GM19023 (cell line): ENCODE data around the gene DEGS2.

Experiments used
- ATAC-seq: cut with Tn5 transposase; IDR thresholded peaks from one replicate; pipeline ENCODE4 v1.9.1; 2021; ENCODE audit warnings: mild to moderate bottlenecking, moderate library complexity; ENCODE audit not compliant: unreplicated experiment

DEGS2 gene

DNA sequence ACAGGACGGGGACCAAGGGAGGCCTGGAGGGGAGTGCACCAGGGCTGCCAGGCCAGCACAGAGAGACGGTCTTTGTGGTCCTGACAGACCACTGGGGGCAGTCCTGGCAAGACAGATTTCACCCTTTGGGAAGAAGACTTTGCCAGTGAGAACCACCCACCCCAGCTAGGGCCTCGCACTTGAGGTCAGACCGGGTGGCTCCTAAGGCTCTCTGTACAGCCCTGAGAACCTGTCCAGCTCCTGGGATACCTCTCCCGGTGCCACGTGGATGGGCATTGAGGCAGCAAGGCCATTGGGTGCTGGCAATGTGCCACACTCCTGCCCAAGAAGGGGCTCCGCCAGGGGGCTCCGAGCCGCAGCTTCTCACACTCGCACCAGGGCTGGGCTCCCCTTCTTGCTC, 42.4 kb downstream of the DEGS2 start:
- ATAC-seq, result no peak

DNA sequence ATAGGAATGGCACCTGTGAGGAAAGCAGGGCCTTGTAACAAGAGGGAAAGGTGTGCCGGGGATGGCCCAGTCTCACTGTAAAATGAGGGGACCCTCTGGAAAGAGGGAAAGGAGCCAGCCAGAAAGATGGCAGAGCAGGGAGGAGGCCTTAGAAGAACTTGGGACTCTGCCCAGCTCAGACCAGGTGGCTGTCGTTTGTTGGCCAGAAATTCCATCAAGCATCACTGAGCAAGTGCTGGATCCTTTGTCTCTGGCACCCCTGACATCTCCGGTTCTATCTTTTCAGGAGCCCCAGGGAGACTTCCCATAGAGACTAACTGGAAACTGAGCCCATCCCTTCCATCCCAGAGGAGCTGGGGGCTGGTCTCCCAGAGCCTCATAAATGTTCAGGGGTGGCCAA, 43.3 kb downstream of the DEGS2 start:
- ATAC-seq, result no peak

DNA sequence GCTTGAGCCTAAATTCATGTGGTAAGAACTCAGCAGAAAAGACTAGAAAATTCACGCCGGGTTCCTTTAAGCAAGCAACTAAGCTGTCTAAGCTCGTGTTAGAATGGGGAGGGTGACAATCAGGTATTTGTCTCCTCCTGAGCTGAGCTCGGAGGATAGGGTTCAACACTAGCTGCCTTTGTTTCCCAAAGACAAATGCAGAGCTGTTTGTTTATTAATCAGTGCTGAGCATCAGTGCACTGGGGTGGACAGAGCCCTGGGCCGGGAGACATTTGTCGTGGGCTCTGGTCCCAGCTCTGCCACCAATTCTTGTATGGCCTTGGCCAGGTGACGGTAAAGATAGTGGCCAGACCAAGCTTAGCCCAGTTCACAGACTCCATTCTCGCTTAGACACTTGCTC, 43.7 kb downstream of the DEGS2 start:
- no peak for ATAC-seq

DNA sequence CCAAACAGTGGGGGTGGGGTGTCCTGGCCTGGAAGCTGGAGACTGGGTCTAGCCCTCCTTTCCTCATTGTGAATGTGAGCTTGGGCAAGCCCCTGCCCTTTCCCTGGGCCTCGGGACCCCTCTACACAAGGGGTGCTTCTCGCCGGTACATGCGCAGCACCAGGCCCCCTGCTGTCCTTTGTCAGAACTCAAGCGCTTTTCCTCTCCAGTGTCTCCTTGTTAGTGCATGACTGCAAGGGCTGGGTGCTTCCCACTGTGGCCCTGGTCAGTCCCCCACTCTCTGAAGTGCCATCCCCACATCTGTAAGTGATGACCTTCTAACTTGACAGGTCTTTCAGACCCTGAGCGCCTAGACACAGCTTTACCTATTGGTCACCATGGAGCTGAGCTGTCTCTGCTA, 44.2 kb downstream of the DEGS2 start:
- no peak for ATAC-seq

DNA sequence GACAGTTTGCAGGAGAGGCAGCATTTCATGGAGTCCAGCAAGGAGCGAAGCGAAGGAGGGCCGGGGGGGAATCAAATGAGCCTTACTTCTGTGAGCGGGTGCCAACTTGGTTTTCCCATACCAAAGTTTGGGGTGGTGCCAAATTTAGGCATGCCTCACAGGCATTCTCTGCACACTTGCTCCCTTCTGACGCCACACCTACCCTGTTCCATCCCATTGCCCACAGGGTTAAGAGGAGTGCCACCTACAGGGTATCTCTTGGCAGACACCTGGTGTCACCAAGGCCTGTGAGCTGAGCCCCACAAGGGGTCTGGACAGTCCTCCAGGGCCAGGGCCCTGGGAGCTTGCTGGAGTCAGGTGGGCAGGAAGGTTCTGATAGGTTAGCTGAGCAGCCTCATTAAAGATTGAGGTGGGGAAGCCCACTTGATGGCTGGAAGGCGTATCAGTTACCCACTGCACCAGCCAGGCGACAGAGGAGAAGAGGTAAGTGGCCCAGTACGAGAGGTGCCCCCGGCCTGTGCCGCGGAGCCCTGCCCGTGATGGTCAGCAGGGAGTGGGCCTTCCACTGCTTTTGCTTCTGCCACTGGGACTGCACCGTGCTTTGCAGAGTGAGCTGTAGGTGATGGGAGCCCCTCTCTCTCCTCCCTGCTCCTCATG, 45.2 kb downstream of the DEGS2 start:
- no peak for ATAC-seq

DNA sequence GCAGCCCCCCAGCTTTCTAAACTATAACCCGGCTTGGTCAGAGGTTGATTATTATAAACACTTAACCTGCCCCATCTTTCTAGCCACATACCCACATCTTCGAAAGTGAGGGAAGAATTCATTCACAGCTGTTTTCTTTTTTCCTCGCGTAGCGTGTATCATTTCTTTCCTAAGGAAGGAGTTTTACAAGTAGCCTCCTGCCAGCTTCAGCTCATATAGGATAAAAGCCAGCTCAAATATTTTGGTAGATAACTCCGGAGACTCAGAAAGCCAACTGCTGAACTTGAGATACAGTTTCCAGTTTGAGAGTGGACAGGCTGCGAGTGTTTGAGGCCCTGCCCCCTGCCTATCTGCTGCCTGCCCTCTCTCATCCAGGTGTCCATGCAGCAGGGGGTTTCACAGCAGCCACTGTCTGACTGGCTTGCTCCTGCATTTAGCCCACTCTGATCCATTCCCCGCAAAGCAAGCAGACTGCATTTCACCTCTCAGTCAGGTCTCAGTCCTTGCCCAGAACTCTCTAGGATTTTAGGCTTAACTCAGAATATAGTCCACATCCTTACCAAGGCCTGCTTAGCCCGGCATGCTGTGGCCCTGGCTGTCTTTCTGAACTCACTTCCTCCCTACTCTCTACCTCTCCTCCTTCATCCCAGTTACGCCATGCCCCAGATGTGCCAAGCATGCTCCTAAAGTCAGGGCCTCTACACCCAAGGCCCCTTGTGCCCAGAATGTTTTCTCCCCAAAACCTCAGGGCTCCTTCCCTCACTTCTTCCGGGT, 47.3 kb downstream of the DEGS2 start:
- ATAC-seq, result no peak

DNA sequence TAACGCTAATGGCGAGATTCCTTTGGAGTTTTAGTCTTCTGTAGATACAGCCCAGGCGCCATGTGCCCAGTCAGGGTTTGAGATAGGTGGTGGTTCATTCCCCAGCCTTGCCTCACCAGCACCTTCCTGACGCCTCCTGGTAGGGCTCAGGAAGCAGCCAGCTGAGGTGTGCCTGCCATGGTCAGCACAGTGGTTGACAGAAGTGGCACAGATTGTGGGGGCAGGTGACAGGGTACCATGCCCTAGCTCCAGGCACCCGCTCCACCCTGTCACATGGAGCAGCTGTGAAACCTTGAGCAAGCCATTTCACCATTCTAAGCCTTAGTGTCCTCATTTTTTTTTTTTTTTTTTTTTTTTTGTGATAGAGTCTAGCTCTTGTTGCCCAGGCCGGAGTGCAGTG, 48.6 kb downstream of the DEGS2 start:
- no peak for ATAC-seq

DNA sequence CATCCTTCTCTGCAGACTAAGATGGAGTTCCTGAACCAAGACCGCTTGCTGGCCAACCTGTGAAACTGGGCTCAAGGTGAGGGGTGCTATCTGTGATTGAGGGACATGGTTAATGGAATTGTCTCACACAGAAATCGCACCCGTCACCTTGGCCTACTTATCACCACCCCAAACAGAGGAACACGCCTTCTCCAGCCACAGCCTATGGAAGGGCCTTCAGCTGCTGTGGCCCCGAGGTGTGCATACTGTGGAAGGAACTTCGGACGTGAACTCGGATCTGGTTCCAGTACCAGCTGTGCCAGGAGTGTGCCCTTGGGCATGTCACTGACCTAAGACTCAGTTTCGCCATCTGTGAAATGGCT, 49.9 kb downstream of the DEGS2 start:
- no peak for ATAC-seq

DNA sequence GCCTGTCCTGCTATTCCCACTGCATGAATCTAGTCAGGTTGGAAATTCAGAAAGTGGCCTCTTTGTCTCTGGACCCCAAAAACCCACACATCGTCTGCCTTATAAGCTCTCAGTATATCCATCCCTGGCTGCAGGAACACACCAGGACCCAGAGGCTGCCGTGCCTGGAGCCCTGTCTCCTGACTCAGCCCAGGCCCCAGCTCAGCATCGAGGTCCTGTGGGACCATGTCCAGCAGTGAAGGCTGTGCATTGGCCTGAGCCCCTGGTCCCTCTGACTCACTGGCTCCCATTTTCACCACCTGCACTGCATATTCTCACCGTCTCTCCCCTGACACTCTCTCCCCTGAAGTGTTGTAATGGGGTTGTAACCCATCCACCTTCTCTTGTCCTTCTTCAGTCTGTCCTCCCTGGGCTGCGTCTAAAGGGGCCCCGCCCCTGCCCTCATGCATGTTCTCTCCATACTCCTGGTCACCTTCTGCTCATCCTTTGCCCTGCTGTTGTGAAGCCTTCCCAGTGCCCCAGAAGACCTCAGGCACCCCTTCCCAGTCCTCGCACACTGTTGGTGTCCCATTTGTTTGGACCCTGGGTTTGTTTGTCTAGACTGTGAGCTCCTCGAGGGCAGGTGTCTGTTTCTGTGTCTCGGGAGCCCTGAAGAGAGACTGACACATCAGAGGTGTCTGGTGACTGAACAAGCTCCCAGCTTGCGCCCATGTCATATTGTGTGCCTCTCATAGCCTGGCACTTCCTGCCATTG, 50.4 kb downstream of the DEGS2 start:
- no peak for ATAC-seq

DNA sequence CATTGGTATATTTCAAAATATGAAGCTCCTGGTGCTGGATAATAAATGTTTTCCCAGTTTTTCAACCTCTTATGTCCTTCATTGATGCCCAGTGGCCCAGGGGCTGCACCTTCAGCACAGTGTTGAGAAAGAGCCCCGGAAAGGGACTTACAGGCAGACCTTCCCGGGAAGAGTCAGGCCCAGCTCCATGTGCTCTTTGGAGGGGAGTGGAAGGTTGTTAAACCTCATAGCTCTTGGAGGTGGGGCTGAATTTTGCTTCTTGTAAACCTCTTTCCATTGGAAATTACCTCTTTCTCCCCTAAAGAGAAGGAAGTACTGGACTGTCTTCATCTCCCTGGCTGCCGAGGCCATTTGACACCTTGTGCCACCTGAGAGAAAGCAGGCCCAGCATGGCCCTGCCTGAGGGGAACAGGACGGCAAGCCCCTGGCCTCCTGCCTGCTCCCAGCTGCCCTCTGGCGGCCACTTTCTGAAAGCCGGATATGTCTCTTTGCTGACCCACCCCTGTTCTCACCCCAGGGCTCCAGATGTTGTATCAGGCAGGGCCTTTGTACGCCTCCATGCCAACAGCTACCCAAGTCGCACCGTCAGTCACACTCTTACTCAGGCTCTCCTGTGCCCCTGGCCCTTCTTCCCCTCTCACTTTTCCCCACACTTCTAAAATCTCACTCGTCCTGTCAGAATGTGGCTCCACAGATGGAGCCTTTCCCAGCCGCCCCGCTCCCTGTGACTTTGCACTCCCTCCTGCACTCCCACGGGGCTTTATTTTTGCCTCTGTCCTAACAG, 51.2 kb downstream of the DEGS2 start:
- peak; percentile 71 for ATAC-seq

DNA sequence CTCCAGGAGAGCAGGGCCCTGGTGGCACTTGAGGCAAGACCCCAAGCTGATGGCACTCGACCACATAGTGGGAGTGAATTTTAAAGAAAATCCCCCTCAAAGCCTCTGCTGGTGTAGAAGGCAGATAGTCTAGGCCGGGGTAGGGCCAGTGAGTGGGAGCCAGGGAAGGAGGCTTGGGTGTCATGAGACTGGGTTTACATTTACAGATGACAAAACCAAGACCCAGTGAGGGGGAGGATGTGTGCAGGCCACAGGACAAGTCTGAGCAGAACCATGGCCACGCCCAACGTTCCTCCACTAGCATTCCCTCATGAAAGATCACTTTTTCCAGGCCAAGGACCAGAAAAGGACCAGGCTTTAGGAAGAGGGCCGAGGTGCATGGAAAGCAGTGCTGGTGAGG, 52.2 kb downstream of the DEGS2 start:
- no peak for ATAC-seq

DNA sequence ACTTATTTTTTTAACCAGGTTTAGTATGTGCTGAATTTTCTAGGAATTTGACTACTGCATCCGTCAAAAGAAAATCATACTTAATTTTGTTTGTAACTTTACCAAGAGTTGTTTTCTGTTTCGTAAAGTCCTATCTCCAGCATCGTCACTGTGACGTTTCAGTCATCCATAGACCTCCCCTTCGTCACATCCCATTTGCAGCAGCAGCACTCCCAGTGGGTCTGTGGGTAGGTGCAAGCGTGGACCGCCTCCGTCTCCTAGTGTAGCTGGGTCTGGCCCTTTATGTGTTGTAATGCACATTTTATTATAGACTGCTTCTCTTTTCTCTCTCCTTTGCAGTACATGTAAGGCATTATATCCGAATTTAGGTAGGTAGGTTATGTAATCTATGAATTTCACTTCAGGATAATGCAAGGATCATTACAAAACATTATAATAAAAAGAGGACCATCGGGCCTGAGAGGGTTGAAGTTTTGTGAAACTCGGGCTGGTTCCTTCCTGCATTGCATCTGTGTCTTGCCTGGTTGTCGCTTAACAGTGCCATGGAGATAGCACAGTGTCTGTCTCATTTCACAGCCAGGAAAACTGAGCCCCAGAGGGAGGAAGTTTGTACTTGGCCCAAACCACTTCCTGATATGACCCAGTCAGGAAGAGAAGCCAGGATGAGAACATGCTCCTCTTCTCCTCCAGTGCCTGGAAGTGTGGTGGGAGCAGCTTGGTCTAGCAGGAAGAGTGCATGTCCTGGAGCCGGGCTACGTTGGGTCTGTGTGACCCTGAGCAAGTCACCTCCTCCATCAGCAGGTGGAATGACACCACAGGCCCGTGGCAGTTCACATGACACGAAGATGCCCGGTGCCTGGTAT, 53.0 kb downstream of the DEGS2 start:
- ATAC-seq, result no peak

DNA sequence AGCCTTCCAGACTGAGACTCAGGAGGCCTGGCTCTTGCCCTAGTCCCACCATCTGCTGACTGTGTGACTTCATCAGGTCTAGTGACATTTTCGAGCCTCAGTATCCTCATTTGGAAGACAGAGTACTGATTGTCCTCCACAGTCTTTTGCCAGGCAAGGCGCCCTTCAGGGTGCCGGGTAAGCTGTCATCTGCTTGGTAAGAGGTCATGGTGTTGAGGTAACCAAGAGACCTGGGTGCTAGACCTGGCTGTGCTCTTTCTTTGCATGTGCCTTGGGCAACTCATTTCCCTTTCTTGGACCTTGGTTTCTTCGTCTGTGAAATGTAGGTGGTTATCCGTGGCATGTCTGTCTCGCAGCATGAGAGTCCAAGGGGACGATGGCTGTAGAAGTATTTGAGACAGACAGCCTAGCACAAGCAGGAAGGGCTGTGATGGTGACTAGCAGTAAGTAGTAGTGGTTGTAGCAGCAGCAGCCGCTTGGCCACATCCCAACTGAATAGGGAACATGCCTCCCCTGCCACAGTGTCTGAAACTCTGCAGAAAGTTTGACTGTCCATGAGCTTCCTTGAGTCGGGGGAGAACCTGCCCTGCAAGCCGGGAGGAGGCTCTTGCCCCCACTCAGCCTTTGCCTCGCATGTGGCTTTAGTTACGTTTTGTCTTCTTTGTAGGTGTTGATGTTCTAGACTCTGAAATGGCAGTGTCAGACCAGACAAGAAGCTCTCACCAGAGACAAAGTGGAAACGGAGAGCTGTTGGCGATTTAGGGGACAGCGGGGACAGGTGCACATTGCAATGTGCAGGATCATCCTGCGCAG, 53.9 kb downstream of the DEGS2 start:
- no peak for ATAC-seq

DNA sequence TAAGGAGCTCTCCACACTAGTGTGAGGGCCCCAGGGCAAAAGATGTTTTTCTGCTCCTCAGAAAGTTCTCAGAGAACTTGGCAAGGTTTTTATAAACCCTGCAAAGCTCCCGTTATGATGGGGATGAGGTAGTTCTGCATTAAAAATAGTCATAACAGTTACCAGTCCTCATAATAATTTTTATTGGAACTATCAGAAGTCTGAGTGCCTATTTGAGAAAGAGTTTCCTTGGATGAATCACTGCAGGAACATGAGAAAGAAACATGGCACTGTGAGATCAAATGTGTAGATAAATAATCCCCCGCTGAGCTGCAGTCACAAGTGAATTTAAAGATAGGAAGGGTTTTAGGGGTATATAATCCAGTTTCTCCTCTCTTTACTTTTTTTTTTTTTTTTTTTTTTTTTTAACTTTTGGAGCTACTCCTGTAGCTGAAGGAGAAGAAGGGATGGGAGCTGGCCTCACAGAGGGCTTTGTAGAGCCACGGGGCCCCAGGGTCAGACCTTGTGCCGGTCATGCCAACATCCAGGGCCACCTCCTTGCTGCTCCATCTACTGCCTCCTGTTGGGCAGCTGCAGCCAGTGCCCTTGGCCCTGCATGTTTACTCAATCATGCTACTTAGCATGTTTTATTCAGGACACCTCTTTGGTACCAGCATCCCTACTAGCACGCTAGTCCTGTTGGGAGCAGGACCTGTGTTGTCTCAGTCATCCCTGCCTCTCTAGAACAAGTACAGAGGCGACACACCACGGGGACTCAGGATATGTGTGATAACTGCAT, 54.7 kb downstream of the DEGS2 start:
- no peak for ATAC-seq

DNA sequence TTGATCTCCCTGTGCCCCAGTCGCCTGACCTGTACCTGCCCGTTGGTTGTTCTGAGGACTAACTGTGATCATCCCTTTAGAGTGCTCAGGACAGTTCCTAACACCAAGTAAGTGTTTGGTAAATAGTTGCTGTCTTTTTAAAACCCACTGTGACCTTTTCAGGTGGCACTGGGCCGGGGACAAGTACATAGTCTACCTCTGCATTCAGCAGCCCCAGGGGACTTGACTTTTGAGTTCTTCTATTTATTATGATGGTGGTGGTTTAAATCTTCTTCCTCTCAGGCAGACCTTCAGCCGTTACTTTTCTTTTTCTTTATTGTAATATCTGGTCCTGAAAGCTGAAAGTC, 55.5 kb downstream of the DEGS2 start:
- ATAC-seq, result no peak

DNA sequence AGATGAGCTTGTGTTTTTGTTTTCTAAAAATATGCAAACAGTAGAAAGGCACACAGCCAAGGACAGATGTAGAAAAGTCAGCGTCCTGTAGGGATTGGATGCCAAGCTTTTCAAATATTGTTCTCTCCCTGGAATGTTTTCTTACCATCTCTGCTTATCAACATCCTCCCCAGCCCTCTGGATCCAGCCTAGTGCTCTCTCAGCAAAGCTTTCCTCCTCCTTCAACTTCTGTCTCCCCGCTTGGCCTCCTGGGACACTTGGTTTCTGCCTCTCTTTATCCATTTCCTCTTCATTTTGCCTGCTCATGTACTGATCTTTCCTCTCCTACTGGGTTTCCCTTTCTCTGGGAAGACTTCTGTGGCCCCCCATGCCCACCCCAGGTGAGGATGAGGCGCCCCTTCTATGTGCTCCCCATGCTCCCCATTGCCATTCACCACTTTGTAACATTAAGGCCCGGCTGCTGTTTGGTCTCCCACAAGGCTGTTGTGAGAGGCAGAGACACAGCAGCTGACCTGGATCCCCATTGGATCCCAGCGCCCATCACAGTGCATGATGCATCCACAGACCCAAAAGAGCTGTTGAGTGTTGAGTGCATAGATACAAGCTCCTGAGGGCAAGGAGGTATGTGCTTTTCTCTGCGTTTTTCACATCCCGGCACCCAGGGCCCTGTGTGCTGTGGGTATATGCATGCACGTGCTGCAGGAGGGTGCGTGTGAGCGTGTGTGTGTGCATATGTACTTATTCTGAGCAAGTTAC, 56.0 kb downstream of the DEGS2 start:
- ATAC-seq, result no peak

DNA sequence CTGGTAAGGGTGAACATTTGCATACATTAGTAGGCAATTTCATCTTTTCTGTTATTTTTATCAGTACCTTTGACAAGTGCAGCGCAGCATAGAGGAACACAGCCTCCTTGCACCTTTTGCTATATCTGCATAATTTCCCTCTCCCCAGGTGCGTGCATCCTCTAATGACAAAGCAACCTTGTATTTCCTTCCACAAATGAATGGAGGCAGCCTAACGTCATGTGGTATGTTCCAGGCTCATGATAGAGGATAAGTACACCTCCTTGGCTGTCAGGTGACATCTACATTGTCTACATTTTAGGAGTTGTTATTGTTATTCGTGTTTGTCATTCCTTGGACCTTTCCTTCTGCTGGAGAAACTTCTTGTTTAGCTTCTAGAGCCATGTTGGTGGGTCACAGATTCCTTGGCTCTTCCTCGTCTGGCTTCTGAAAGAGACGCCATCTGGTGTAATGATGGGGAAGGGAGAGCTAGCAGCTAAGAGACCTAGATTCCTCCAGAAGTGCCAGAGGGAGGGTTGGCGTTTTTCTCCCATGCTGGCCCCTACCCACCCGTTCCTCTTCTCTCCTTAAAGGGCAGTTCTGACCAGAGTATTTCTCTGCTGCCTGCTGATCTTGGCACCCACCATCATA, 57.2 kb downstream of the DEGS2 start:
- ATAC-seq, result no peak
